B cell (primary cell): Measurements from ENCODE around the gene RFX4.

Source experiments
- EZH2 ChIP-seq: IDR thresholded peaks from 2 replicates; pipeline ENCODE4 v1.6.1; 2012; ENCODE audit warnings: borderline replicate concordance, low read depth, mild to moderate bottlenecking, moderate library complexity, low read length; ENCODE audit not compliant: insufficient read depth, poor library complexity, severe bottlenecking
- TF ChIP-seq, protein P1 (sequence below): fragments of 200-600 bp; IDR thresholded peaks from one replicate; pipeline ENCODE4 v1.8.0; 2022; ENCODE audit warnings: antibody characterized with exemption, mild to moderate bottlenecking

- TF ChIP-seq, protein P1, sequence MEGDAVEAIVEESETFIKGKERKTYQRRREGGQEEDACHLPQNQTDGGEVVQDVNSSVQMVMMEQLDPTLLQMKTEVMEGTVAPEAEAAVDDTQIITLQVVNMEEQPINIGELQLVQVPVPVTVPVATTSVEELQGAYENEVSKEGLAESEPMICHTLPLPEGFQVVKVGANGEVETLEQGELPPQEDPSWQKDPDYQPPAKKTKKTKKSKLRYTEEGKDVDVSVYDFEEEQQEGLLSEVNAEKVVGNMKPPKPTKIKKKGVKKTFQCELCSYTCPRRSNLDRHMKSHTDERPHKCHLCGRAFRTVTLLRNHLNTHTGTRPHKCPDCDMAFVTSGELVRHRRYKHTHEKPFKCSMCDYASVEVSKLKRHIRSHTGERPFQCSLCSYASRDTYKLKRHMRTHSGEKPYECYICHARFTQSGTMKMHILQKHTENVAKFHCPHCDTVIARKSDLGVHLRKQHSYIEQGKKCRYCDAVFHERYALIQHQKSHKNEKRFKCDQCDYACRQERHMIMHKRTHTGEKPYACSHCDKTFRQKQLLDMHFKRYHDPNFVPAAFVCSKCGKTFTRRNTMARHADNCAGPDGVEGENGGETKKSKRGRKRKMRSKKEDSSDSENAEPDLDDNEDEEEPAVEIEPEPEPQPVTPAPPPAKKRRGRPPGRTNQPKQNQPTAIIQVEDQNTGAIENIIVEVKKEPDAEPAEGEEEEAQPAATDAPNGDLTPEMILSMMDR = no peak
- TF ChIP-seq EZH2 = no peak
These were observed 96.8 kb downstream of the RFX4 start for GRCh38 chr12:106679574-106679973.
